ENCODE data around the gene NLK. TPM values are rescaled to one million over a fixed set of nuclear protein-coding genes. Genes with fewer than 3 reads are reported as not detected.

Gene NLK
- total RNA-seq, 1 donor from 2014 or later = 11.8 TPM

- no peaks in the 10 kb centered on the region for H3K36me3 Mint-ChIP-seq (ENCODE audit: low read depth)
- H3K4me3 Mint-ChIP-seq (ENCODE audit: unreplicated experiment) = no peak overlapping the region
- peaks cover 16% of the 10 kb centered on the region for H3K27me3 Mint-ChIP-seq (ENCODE audit: low read depth)
- no peaks in the 10 kb centered on the region for H3K9me3 Mint-ChIP-seq (ENCODE audit: low read depth)
- H3K27ac Mint-ChIP-seq (ENCODE audit: unreplicated experiment) = no peak overlapping the region
- no peak for DNase-seq (ENCODE audit: low spot score)
- H3K4me1 Mint-ChIP-seq (ENCODE audit: low read depth) = no peaks in the 10 kb centered on the region
- no peak for TF ChIP-seq CTCF (IDR thresholded peaks at IDR 0.05)
Observed at GRCh38 chr17:28008513-28008912, 34.0 kb upstream of the NLK start.

GRCh38 chr17:28010406-28010805 lies 32.1 kb upstream of the NLK start:
- no peaks in the 10 kb centered on the region for H3K36me3 Mint-ChIP-seq (ENCODE audit: low read depth)
- DNase-seq (ENCODE audit: low spot score) = no peak
- H3K4me3 Mint-ChIP-seq (ENCODE audit: unreplicated experiment) = no peak overlapping the region
- TF ChIP-seq CTCF (IDR thresholded peaks at IDR 0.05) = no peak
- H3K27me3 Mint-ChIP-seq (ENCODE audit: low read depth) = peaks cover 20% of the 10 kb centered on the region
- H3K4me1 Mint-ChIP-seq (ENCODE audit: low read depth) = no peaks in the 10 kb centered on the region
- peaks cover 5% of the 10 kb centered on the region for H3K9me3 Mint-ChIP-seq (ENCODE audit: low read depth)
- no peak overlapping the region for H3K27ac Mint-ChIP-seq (ENCODE audit: unreplicated experiment)

- Mint-ChIP-seq H3K27me3 (ENCODE audit: low read depth) (peaks cover 18% of the 10 kb centered on the region), H3K9me3 (ENCODE audit: low read depth) (peaks cover 12% of the 10 kb centered on the region)
Observed at GRCh38 chr17:28018439-28019070, 23.9 kb upstream of the NLK start.

GRCh38 chr17:28020515-28020914 lies 22.0 kb upstream of the NLK start:
- H3K27ac Mint-ChIP-seq (ENCODE audit: unreplicated experiment) = no peak overlapping the region
- H3K36me3 Mint-ChIP-seq (ENCODE audit: low read depth) = no peaks in the 10 kb centered on the region
- TF ChIP-seq CTCF (IDR thresholded peaks at IDR 0.05) = no peak
- peaks cover 13% of the 10 kb centered on the region for H3K27me3 Mint-ChIP-seq (ENCODE audit: low read depth)
- no peaks in the 10 kb centered on the region for H3K4me1 Mint-ChIP-seq (ENCODE audit: low read depth)
- no peak overlapping the region for H3K4me3 Mint-ChIP-seq (ENCODE audit: unreplicated experiment)
- DNase-seq (ENCODE audit: low spot score) = no peak
- peaks cover 6% of the 10 kb centered on the region for H3K9me3 Mint-ChIP-seq (ENCODE audit: low read depth)

More at GRCh38 chr17:28018439-28019070, 23.9 kb upstream of the NLK start:
- H3K4me3 Mint-ChIP-seq (ENCODE audit: unreplicated experiment) = no peak overlapping the region
- H3K27ac Mint-ChIP-seq (ENCODE audit: unreplicated experiment) = no peak overlapping the region
- no peak for DNase-seq (ENCODE audit: low spot score)
- H3K4me1 Mint-ChIP-seq (ENCODE audit: low read depth) = no peaks in the 10 kb centered on the region
- TF ChIP-seq CTCF (IDR thresholded peaks at IDR 0.05) = no peak
- no peaks in the 10 kb centered on the region for H3K36me3 Mint-ChIP-seq (ENCODE audit: low read depth)

GRCh38 chr17:28029044-28029443 lies 13.4 kb upstream of the NLK start:
- DNase-seq (ENCODE audit: low spot score) = no peak
- Mint-ChIP-seq H3K4me1 (ENCODE audit: low read depth) (peaks cover 2% of the 10 kb centered on the region), H3K36me3 (ENCODE audit: low read depth) (no peaks in the 10 kb centered on the region), H3K27ac (ENCODE audit: unreplicated experiment) (no peak overlapping the region), H3K9me3 (ENCODE audit: low read depth) (peaks cover 4% of the 10 kb centered on the region), H3K27me3 (ENCODE audit: low read depth) (peaks cover 6% of the 10 kb centered on the region), H3K4me3 (ENCODE audit: unreplicated experiment) (no peak overlapping the region)
- no peak for TF ChIP-seq CTCF (IDR thresholded peaks at IDR 0.05)

Measured in chondrocyte (in vitro differentiated cells).